Cardiac muscle cell (in vitro differentiated cells and primary cell): ENCODE results near the gene IL3RA. TPM values are rescaled to one million over a fixed set of nuclear protein-coding genes. Genes with fewer than 3 reads are reported as not detected.
"Not testable (repeated sequence)": the region's sequence is repeated elsewhere in the genome, so short reads cannot be mapped to it uniquely, and the experiment has no call there.

Experiments used
- DNase-seq, 2 donors: peaks; one replicate each; pipeline versions ENCODE4 v3.0.0 to v3.0.0-alpha.2; 2010 to 2017; ENCODE audit warnings: low read depth in 1 of 2, low spot score in 1 of 2
- H3K27ac ChIP-seq: fragments of 200-600 bp; sonication (generic); 2 replicates; pipeline ENCODE4 v1.5.1; 2016
- H3K27me3 ChIP-seq: fragments of 200-600 bp; sonication (generic); 2 replicates; pipeline ENCODE4 v1.6.0; 2016; ENCODE audit warnings: control low read depth
- H3K36me3 ChIP-seq: fragments of 200-600 bp; sonication (generic); 2 replicates; pipeline ENCODE4 v1.5.1; 2016; ENCODE audit warnings: control low read depth
- H3K4me1 ChIP-seq: fragments of 200-600 bp; sonication (generic); 2 replicates; pipeline ENCODE4 v1.8.1; 2017; ENCODE audit warnings: low read depth, mild to moderate bottlenecking, mixed run types
- H3K4me3 ChIP-seq: fragments of 200-600 bp; sonication (generic); 2 replicates; pipeline ENCODE4 v1.5.1; 2016; ENCODE audit warnings: mild to moderate bottlenecking
- H3K9me3 ChIP-seq: fragments of 200-600 bp; sonication (generic); 2 replicates; pipeline ENCODE4 v1.5.1; 2017; ENCODE audit warnings: low read depth, mild to moderate bottlenecking, control low read depth
- polyA plus RNA-seq: library from polyadenylated mRNA; unstranded; fragments of >200 nt; fragmentation: Nextera tagmentation; extraction: Ambion mirVana; gene quantifications from 2 replicates; pipeline ENCODE4 v1.2.1, GENCODE V29; 2016
- total RNA-seq: library from RNA; depleted of rRNA; stranded (reverse); fragments of >200 nt; gene quantifications from 2 replicates; pipeline ENCODE4 v1.2.3, GENCODE V29; 2016
- TF ChIP-seq, protein P1 (sequence below): IDR thresholded peaks from 2 replicates; pipeline ENCODE4 v1.5.1; 2012; ENCODE audit warnings: low read depth, mild to moderate bottlenecking, low read length

IL3RA gene
- total and polyA plus RNA-seq, 2 experiments from 2014 or later = 5.3 TPM; not detected in 1

DNA sequence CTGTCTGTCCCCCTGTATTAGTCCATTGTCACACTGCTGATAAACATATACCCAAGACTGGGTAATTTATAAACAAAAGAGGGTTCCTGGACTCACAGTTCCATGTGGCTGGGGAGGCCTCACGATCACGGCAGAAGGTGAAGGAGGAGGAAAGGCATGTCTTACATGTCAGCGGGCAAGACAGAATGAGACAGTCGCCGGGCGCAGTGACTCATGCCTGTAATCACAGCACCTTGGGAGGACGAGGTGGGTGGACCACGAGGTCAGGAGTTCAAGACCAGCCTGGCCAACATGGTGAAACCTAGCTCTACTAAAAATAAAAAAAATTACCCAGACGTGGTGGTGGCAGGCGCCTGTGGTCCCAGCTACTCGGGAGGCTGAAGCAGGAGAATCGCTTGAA, 24.7 kb downstream of the IL3RA start:
- TF ChIP-seq, protein P1, sequence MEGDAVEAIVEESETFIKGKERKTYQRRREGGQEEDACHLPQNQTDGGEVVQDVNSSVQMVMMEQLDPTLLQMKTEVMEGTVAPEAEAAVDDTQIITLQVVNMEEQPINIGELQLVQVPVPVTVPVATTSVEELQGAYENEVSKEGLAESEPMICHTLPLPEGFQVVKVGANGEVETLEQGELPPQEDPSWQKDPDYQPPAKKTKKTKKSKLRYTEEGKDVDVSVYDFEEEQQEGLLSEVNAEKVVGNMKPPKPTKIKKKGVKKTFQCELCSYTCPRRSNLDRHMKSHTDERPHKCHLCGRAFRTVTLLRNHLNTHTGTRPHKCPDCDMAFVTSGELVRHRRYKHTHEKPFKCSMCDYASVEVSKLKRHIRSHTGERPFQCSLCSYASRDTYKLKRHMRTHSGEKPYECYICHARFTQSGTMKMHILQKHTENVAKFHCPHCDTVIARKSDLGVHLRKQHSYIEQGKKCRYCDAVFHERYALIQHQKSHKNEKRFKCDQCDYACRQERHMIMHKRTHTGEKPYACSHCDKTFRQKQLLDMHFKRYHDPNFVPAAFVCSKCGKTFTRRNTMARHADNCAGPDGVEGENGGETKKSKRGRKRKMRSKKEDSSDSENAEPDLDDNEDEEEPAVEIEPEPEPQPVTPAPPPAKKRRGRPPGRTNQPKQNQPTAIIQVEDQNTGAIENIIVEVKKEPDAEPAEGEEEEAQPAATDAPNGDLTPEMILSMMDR = no peak
- H3K27ac ChIP-seq = no peak overlapping the region
- no peaks in the 10 kb centered on the region for H3K9me3 ChIP-seq
- no peaks in the 10 kb centered on the region for H3K27me3 ChIP-seq
- no peaks in the 10 kb centered on the region for H3K4me1 ChIP-seq
- no peak for DNase-seq
- peaks cover 22% of the 10 kb centered on the region for H3K36me3 ChIP-seq
- no peak overlapping the region for H3K4me3 ChIP-seq

- H3K9me3 ChIP-seq = no peaks in the 10 kb centered on the region
- no peak overlapping the region for H3K27ac ChIP-seq
- peaks cover 22% of the 10 kb centered on the region for H3K36me3 ChIP-seq
- no peak overlapping the region for H3K4me3 ChIP-seq
- no peaks in the 10 kb centered on the region for H3K4me1 ChIP-seq
- TF ChIP-seq, protein P1 = no peak
- no peaks in the 10 kb centered on the region for H3K27me3 ChIP-seq
- DNase-seq = no peak
Measured at GRCh38 chrX:1361910-1362309, 25.3 kb downstream of the IL3RA start.

- not testable (repeated sequence) for DNase-seq, H3K9me3 ChIP-seq, H3K4me3 ChIP-seq, H3K4me1 ChIP-seq, H3K27me3 ChIP-seq, H3K27ac ChIP-seq, H3K36me3 ChIP-seq
Measured at GRCh38 chrX:1366363-1366762, 29.8 kb downstream of the IL3RA start.

DNA sequence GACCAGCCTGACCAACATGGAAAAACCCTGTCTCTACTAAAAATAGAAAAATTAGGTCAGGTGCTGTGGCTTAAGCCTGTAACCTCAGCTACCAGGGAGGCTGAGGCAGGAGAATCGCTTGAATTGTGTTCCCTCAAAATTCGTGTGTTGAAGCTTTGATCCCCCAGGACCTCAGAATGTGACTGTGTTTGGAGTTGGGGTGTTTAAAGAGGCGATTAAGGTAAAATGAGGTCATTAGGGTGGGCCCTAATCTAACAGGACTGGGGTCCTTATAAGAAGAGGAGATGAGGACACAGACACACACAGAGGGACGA, 31.8 kb downstream of the IL3RA start:
- TF ChIP-seq, protein P1 = no peak
- Histone ChIP-seq H3K27me3 (no peaks in the 10 kb centered on the region), H3K27ac (peak overlapping the region; percentile 64)

DNA sequence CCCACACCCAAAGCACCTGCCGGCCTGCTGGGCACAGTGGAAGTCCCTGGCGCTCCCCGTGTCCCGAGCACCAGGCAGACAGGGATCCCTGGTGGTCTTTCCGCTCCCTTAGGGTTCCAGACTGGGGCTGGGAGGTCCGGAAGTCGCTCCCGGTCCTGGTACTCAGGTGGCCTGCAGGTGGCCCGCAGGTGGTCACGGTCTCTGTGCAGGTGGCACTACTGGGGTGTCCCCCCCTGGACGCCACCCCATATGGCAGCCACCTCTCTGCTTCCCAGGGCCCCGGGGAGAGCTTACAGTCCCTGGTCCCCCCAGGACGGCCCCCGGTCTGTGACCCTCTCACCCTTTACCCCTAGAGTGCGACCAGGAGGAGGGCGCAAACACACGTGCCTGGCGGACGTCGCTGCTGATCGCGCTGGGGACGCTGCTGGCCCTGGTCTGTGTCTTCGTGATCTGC, 41.7 kb downstream of the IL3RA start:
- no peak for DNase-seq
- Histone ChIP-seq H3K4me3 (no peak overlapping the region), H3K27ac (peak overlapping the region; percentile 49), H3K27me3 (no peaks in the 10 kb centered on the region), H3K9me3 (no peaks in the 10 kb centered on the region), H3K36me3 (no peaks in the 10 kb centered on the region), H3K4me1 (no peaks in the 10 kb centered on the region)
- TF ChIP-seq, protein P1 = no peak

More for the DNA sequence above, 31.8 kb downstream of the IL3RA start:
- no peaks in the 10 kb centered on the region for H3K9me3 ChIP-seq
- H3K36me3 ChIP-seq = peaks cover 3% of the 10 kb centered on the region
- no peaks in the 10 kb centered on the region for H3K4me1 ChIP-seq
- DNase-seq = no peak
- no peak overlapping the region for H3K4me3 ChIP-seq

GRCh38 chrX:1380672-1381233, 44.2 kb downstream of the IL3RA start:
- no peaks in the 10 kb centered on the region for H3K4me1 ChIP-seq
- H3K9me3 ChIP-seq = no peaks in the 10 kb centered on the region
- no peak overlapping the region for H3K4me3 ChIP-seq
- peak overlapping the region; percentile 68 for H3K27ac ChIP-seq
- TF ChIP-seq, protein P1 = no peak
- no peaks in the 10 kb centered on the region for H3K27me3 ChIP-seq
- H3K36me3 ChIP-seq = peaks cover 10% of the 10 kb centered on the region
- DNase-seq = no peak
